Fibroblast of mammary gland (primary cell): Measurements from ENCODE around the gene PCBP2.
"Not testable (repeated sequence)": the region's sequence is repeated elsewhere in the genome, so short reads cannot be mapped to it uniquely, and the experiment has no call there.

Experiments
- DNase-seq: peaks from one replicate; pipeline ENCODE4 v3.0.0-alpha.2; 2010; ENCODE audit warnings: low read depth
- H3K4me3 ChIP-seq: 2 replicates; pipeline ENCODE4 v1.5.1; 2011; ENCODE audit warnings: low read depth, mild to moderate bottlenecking, low read length, moderate library complexity; ENCODE audit not compliant: control insufficient read depth
- TF ChIP-seq, protein P1 (sequence below): conservative IDR thresholded peaks from 2 replicates; pipeline ENCODE4 v1.5.1; 2011; ENCODE audit warnings: low read depth, low read length, inconsistent platforms; ENCODE audit not compliant: control insufficient read depth, insufficient read depth

PCBP2 gene

DNA sequence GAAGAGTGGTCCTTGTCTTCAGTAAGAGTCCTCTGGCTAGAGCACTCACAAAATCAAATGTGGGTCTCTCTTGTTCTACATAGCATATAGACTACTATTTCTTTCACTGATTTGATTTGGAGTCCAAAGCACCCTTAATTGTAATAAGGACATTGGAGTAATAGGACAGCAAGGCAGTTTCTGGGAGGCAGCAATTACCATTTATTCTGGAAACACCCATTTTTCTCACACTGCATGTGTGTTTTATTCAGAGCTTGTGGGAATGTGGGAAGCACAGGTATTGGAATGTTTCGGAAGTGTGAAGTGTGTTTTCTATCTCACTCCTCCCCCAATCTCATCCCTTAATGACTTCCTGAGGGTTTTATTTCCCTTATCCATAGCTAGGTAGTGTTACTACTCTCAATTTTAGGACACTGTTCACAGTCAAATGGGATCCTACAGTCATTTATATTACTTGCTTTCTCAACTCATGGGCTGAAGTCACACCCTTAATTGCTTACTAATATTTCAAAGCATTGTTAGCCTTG is 20.2 kb downstream of the PCBP2 start:
- TF ChIP-seq, protein P1, sequence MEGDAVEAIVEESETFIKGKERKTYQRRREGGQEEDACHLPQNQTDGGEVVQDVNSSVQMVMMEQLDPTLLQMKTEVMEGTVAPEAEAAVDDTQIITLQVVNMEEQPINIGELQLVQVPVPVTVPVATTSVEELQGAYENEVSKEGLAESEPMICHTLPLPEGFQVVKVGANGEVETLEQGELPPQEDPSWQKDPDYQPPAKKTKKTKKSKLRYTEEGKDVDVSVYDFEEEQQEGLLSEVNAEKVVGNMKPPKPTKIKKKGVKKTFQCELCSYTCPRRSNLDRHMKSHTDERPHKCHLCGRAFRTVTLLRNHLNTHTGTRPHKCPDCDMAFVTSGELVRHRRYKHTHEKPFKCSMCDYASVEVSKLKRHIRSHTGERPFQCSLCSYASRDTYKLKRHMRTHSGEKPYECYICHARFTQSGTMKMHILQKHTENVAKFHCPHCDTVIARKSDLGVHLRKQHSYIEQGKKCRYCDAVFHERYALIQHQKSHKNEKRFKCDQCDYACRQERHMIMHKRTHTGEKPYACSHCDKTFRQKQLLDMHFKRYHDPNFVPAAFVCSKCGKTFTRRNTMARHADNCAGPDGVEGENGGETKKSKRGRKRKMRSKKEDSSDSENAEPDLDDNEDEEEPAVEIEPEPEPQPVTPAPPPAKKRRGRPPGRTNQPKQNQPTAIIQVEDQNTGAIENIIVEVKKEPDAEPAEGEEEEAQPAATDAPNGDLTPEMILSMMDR, result no peak
- no peak for DNase-seq
- H3K4me3 ChIP-seq, result no peak overlapping the region

DNA sequence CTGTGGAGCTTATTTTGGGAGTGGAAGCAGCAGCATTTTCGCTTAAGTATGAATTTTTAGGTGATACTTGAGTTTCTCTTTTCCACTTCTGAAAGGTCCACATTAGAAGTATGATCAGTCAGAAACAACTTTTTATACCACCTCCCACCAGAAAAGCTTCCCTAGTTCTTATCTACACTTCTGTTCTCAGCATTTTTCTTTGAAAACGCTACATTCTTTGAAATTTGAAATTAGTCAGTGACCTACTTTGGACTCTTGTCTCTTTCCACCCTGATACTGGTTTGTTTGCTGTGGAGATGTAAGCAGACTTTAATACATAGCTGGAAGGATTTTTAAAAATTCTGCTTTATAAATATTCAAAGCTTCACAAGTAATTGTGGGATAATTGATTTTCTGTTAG is 22.2 kb downstream of the PCBP2 start:
- no peak for DNase-seq
- H3K4me3 ChIP-seq, result no peak overlapping the region
- TF ChIP-seq, protein P1, result no peak

DNA sequence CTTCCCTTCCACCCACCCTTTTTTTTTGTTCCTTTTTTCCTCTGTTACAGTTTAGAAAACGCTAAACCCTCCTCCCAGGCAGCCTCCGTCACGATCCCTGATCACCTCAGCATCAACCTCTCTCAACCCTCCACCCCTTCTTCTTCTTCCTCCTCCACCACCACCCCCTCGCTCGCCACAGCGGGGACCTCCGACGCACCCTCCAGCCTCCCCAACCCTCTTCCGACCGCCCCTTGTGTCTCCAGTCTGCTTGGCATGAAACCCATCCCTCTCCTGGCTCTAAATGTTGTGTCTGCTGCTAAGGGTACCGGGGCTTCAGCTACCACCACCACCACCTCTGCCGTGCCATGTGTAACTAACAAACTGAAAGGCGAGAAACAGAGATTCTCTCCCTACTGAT is 22.9 kb downstream of the PCBP2 start:
- TF ChIP-seq, protein P1, result no peak
- H3K4me3 ChIP-seq, result no peak overlapping the region
- no peak for DNase-seq

DNA sequence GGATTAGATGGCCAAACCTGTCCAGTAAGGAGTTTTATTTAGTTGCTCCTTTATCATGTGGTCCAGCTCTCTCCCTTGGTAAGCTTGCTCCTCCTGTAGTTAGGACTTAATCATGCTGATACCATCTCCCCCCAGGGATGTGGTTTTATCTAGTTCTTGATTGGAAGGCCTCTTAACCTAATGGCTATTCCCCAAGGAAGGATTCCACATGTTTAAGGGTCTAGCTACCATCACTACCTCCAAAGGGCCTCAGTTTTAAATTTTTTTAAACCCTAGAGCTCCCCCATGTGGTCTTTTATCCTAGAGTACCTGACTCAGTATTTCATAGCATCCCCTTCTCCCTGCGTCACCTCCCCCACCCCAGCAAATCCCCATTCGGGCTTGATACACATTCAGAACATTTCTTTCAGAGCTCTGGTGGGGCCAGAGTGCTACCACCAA is 24.9 kb downstream of the PCBP2 start:
- TF ChIP-seq, protein P1, result peak; percentile 37
- peak; percentile 66 for DNase-seq

DNA sequence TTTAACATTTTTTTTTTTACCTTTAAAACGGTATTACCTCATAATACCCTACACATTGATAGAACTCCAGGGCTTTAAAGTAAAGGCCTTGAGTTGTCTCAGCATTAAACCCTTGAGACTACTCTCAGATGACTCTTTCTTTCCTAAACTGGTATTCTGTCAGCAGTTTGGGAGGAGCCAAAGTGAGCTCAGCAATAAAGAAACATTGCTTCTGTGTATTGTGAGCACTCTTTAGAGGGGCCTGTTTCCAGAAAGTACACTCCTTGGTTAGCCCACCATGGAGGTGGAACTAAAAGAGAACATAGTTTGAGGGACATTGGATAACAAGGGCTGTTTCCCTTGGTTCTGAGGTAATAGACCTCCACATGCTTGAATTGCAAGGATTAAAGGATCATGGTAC is 27.0 kb downstream of the PCBP2 start:
- TF ChIP-seq, protein P1, result no peak
- DNase-seq, result peak; percentile 55
- H3K4me3 ChIP-seq, result no peak overlapping the region

More for the DNA sequence above, 24.9 kb downstream of the PCBP2 start:
- no peak overlapping the region for H3K4me3 ChIP-seq

DNA sequence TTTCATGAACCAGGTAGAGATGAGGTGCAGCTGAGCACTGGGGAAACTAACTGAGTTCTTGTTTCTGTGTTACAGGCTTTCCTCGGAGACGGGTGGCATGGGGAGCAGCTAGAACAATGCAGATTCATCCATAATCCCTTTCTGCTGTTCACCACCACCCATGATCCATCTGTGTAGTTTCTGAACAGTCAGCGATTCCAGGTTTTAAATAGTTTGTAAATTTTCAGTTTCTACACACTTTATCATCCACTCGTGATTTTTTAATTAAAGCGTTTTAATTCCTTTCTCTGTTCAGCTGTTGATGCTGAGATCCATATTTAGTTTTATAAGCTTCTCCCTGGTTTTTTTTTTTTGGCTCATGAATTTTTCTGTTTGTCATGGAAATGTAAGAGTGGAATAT is 27.4 kb downstream of the PCBP2 start:
- DNase-seq, result no peak
- TF ChIP-seq, protein P1, result no peak
- H3K4me3 ChIP-seq, result no peak overlapping the region

DNA sequence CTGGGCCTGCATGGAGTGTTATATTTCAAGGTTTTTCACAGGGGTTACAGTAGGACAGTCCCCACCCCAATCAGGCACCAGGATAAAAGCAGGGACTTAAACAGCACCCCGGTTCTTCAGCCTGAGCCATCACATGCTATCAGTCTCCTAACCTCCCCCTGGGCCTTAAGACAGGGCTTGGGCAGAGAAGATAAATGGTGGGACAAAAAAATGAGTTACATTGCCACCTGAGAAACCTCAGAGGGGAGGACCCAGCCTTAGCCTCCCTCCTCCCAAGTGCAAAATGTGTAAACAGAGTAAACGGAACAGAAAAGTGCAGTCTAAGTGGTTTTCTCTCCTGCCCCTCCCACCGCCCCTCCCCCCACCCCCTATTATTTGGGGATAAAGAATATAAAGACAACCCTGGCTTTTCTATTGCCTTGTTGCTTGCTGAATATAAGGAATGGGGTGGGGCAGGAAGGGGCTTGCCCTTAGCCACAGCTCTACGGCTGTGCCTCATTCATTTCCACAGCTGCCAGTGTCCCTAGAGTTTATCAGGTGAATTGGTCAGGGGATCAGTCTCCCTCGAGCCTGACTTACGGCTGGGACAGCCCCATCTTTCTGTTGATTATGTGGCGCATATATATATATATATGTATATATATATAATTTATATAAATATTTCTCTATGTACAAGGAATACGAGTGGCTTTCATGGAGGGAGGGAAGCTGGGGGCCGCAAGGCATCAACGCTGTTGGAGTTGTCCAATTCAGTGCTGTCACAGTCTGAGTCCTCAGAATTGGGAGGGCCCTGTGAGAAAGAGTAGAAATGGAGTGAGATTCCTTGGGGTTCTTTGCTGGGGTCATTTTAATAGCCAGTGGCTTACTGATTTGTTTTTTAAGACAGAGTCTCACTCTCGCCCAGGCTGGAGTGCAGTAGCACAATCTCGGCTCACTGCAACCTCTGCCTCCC is 28.9 kb downstream of the PCBP2 start:
- TF ChIP-seq, protein P1, result no peak
- H3K4me3 ChIP-seq, result no peak overlapping the region
- no peak for DNase-seq

DNA sequence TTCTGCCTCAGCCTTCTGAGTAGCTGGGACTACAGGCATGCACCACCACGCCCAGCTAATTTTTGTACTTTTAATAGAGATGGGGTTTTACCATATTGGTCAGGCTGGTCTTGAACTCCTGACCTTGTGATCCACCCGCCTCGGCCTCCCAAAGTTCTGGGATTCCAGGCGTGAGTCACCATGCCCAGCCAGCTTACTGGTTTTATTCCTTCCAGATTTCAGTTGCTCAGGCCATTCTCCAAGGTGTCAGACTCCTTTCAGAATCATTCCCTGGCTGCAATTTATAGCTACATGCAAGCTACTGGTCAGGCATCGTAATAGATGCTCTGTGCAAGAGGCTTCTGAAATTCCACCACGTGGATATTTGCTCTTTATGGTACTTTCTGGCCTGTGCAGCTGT is 29.6 kb downstream of the PCBP2 start:
- peak; percentile 90 for DNase-seq
- H3K4me3 ChIP-seq, result not testable (repeated sequence)
